ENCODE measurements around the gene TRMO. TPM values are rescaled to one million over a fixed set of nuclear protein-coding genes. Genes with fewer than 3 reads are reported as not detected.

The TRMO gene
- total and polyA plus RNA-seq, 9 of the 15 experiments (the other 6 are each of a cell fraction or from before 2014, with no cell fraction given), result 5.6 to 22.4 (median 16.2) TPM

DNA sequence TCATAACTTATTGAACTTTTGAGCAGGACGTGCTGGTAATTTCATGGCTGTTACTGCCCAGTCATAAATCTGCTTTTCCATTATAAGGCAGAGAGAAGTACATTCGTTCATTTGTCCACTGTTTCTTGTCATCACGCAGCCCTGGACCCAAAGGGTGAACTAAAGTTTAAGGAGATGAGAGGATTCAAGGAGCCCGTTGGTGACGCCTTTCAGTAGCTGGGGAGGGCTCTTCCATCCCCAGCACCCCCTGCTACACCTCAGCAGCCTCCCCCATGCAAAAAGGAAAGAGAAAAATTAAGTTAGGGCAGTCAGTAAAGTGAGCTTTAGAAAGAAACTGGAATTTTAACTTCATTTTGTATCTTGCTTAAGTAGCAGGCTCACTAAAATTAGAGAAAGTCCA lies 66.4 kb downstream of the TRMO start:
- Histone ChIP-seq H3K27me3 (ENCODE audit: control insufficient read depth in 2 of 2, insufficient read depth in 2 of 2, low read length in 2 of 2) (peaks cover 42 to 57% of the 10 kb centered on the region in 2 experiments), H3K36me3 (ENCODE audit: control insufficient read depth, insufficient read depth, low read length) (no peaks in the 10 kb centered on the region), H3K79me2 (ENCODE audit: control insufficient read depth, insufficient read depth, low read length) (no peaks in the 10 kb centered on the region), H3K4me3 (no peak overlapping the region), H3K4me2 (ENCODE audit: insufficient read depth, low read length) (no peak overlapping the region), H3K9ac (ENCODE audit: insufficient read depth in 1 of 2, low read depth in 2 of 2, low read length in 2 of 2) (no peak overlapping the region), H4K20me1 (replicated peaks; ENCODE audit: control insufficient read depth, insufficient read depth, low read length) (no peaks in the 10 kb centered on the region), H2AFZ (ENCODE audit: low read depth, low read length) (no peak overlapping the region), H3K4me1 (replicated peaks in 1 of 2; ENCODE audit: control insufficient read depth in 2 of 2, insufficient read depth in 2 of 2, low read length in 2 of 2) (peaks cover 0 to 16% of the 10 kb centered on the region in 2 experiments; a peak in 2 of 5 replicates), H3K9me3 (replicated peaks; ENCODE audit: control insufficient read depth, insufficient read depth, low read depth, low read length) (no peaks in the 10 kb centered on the region), H3K9me1 (ENCODE audit: control insufficient read depth, insufficient read depth, low read length) (no peaks in the 10 kb centered on the region), H3K27ac (ENCODE audit: extremely low read depth, low read depth, low read length) (no peak overlapping the region)
- intact Hi-C loops (cut with micrococcal nuclease) (no loop called here), in situ Hi-C loops (cut with MboI) (no loop called here)
- DNase-seq (ENCODE audit: extremely low read depth in 1 of 4, low spot score in 3 of 4), result no peak
- no peak for TF ChIP-seq SRF (CRISPR knock-in tag; IDR thresholded peaks at IDR 0.05)
- TF ChIP-seq, protein P1, sequence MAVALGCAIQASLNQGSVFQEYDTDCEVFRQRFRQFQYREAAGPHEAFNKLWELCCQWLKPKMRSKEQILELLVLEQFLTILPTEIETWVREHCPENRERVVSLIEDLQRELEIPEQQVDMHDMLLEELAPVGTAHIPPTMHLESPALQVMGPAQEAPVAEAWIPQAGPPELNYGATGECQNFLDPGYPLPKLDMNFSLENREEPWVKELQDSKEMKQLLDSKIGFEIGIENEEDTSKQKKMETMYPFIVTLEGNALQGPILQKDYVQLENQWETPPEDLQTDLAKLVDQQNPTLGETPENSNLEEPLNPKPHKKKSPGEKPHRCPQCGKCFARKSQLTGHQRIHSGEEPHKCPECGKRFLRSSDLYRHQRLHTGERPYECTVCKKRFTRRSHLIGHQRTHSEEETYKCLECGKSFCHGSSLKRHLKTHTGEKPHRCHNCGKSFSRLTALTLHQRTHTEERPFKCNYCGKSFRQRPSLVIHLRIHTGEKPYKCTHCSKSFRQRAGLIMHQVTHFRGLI (CRISPR knock-in tag; IDR thresholded peaks at IDR 0.05), result no peak
- TF ChIP-seq HIVEP1 (CRISPR knock-in tag; IDR thresholded peaks at IDR 0.05), result no peak
- TF ChIP-seq YBX1 (IDR thresholded peaks at IDR 0.05), result no peak
- TF ChIP-seq, protein P2, sequence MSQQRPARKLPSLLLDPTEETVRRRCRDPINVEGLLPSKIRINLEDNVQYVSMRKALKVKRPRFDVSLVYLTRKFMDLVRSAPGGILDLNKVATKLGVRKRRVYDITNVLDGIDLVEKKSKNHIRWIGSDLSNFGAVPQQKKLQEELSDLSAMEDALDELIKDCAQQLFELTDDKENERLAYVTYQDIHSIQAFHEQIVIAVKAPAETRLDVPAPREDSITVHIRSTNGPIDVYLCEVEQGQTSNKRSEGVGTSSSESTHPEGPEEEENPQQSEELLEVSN (IDR thresholded peaks at IDR 0.05; ENCODE audit: borderline replicate concordance in 1 of 2, extremely low read depth in 1 of 2, insufficient read depth in 1 of 2, insufficient read length in 1 of 2, low read depth in 1 of 2, low read length in 1 of 2, poor library complexity in 1 of 2, severe bottlenecking in 1 of 2), result no peak
- BruUV-seq (replicated peaks), result no TSS peak
- ATAC-seq, result no peak
- ChIA-PET POLR2A (no interaction called here), CTCF (ENCODE audit: low intra/inter-chr PET ratio) (no interaction called here)
- no peak for FAIRE-seq
- WGBS (ENCODE audit: insufficient coverage, low coverage, missing lambda C conversion rate), result 0% methylated on average over 5 of the region's 5 CpGs
